ENCODE results near the gene PRTG. TPM values are rescaled to one million over a fixed set of nuclear protein-coding genes. Genes with fewer than 3 reads are reported as not detected.

PRTG gene
- total RNA-seq, 2 experiments from 2014 or later, result 0.15 TPM; not detected in 1

DNA sequence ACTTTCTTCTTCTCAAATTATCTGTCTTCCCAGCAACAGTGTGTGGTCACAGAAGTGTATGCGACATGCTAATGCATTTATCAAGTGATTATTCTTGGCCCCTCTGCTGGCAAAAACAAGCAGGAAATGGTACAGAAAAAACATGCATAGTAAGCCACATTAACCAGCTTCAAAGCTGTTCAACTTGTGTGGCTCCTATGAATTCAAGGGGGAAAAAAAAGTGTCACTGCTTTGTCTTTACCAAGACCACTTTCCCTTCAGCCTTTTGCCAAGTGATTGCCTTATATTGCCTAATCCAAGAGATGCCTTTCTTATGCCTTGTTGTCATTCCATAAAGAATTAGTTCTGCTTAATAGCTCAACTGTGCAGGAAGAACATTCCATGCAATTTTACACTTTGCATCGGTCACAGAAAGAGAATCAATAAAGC lies 39.1 kb downstream of the PRTG start:
- Histone ChIP-seq H3K36me3 (ENCODE audit: insufficient read depth, low read length) (no peaks in the 10 kb centered on the region), H3K9me2 (ENCODE audit: insufficient read depth, low read length) (no peaks in the 10 kb centered on the region), H3K79me2 (ENCODE audit: insufficient read depth, low read depth, low read length) (no peaks in the 10 kb centered on the region), H3K27ac (ENCODE audit: low read depth, low read length, poor library complexity, severe bottlenecking) (no peak overlapping the region), H3K4me3 (ENCODE audit: low read depth, low read length, poor library complexity, severe bottlenecking) (no peak overlapping the region), H4K20me1 (ENCODE audit: insufficient read depth, low read length) (no peaks in the 10 kb centered on the region), H3K4me1 (ENCODE audit: insufficient read depth, low read length, poor library complexity, severe bottlenecking) (peaks cover 4% of the 10 kb centered on the region), H3K9me3 (ENCODE audit: low read length) (no peaks in the 10 kb centered on the region), H3K4me2 (ENCODE audit: low read length) (peak overlapping the region; percentile 15; the same call in 1 of the 2 replicates), H2AFZ (ENCODE audit: low read length) (peak overlapping the region; percentile 38; the same call in 1 of the 2 replicates)
- peak; percentile 14 for DNase-seq (ENCODE audit: low spot score)
- no TSS peak for BruUV-seq (replicated peaks)
- POLR2A ChIA-PET, result no interaction called here
- no peak for TF ChIP-seq EZH2phosphoT487 (IDR thresholded peaks at IDR 0.05; ENCODE audit: borderline replicate concordance, low read depth, low read length)
- TF ChIP-seq, protein P1, sequence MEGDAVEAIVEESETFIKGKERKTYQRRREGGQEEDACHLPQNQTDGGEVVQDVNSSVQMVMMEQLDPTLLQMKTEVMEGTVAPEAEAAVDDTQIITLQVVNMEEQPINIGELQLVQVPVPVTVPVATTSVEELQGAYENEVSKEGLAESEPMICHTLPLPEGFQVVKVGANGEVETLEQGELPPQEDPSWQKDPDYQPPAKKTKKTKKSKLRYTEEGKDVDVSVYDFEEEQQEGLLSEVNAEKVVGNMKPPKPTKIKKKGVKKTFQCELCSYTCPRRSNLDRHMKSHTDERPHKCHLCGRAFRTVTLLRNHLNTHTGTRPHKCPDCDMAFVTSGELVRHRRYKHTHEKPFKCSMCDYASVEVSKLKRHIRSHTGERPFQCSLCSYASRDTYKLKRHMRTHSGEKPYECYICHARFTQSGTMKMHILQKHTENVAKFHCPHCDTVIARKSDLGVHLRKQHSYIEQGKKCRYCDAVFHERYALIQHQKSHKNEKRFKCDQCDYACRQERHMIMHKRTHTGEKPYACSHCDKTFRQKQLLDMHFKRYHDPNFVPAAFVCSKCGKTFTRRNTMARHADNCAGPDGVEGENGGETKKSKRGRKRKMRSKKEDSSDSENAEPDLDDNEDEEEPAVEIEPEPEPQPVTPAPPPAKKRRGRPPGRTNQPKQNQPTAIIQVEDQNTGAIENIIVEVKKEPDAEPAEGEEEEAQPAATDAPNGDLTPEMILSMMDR (conservative IDR thresholded peaks at IDR 0.05; ENCODE audit: low read length), result no peak
- intact Hi-C loops (cut with micrococcal nuclease; ENCODE audit: unreplicated experiment), result no loop called here
- CTCF ChIA-PET (ENCODE audit: unreplicated experiment), result no interaction called here

DNA sequence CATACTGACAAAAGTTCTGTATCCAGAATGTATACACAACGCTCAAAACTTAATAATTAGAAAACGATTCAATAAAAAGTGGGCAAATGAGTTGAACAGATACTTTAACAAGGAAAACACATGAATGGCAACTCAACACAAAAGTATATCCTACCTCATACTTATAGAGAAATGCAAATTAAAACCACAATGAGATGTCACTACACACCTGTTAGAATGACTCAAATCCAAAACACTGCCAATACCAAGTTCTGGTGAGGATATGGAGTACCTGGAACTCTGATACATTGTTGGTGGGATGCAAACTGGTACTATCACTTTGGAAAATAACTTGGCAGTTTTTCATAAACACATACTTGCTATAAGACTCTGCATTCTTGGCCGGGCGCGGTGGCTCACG lies 42.1 kb downstream of the PRTG start:
- TF ChIP-seq, protein P1 (conservative IDR thresholded peaks at IDR 0.05; ENCODE audit: low read length), result no peak
- no peak for TF ChIP-seq EZH2phosphoT487 (IDR thresholded peaks at IDR 0.05; ENCODE audit: borderline replicate concordance, low read depth, low read length)
- Histone ChIP-seq H3K4me3 (ENCODE audit: low read depth, low read length, poor library complexity, severe bottlenecking) (no peak overlapping the region), H2AFZ (ENCODE audit: low read length) (no peak overlapping the region), H3K9me2 (ENCODE audit: insufficient read depth, low read length) (no peaks in the 10 kb centered on the region), H4K20me1 (ENCODE audit: insufficient read depth, low read length) (no peaks in the 10 kb centered on the region), H3K27ac (ENCODE audit: low read depth, low read length, poor library complexity, severe bottlenecking) (no peak overlapping the region), H3K4me2 (ENCODE audit: low read length) (no peak overlapping the region), H3K4me1 (ENCODE audit: insufficient read depth, low read length, poor library complexity, severe bottlenecking) (peaks cover 4% of the 10 kb centered on the region), H3K9me3 (ENCODE audit: low read length) (no peaks in the 10 kb centered on the region), H3K79me2 (ENCODE audit: insufficient read depth, low read depth, low read length) (no peaks in the 10 kb centered on the region), H3K36me3 (ENCODE audit: insufficient read depth, low read length) (no peaks in the 10 kb centered on the region)
- CTCF ChIA-PET (ENCODE audit: unreplicated experiment), result no interaction called here
- no TSS peak for BruUV-seq (replicated peaks)
- DNase-seq (ENCODE audit: low spot score), result no peak
- POLR2A ChIA-PET, result no interaction called here
- intact Hi-C loops (cut with micrococcal nuclease; ENCODE audit: unreplicated experiment), result no loop called here

DNA sequence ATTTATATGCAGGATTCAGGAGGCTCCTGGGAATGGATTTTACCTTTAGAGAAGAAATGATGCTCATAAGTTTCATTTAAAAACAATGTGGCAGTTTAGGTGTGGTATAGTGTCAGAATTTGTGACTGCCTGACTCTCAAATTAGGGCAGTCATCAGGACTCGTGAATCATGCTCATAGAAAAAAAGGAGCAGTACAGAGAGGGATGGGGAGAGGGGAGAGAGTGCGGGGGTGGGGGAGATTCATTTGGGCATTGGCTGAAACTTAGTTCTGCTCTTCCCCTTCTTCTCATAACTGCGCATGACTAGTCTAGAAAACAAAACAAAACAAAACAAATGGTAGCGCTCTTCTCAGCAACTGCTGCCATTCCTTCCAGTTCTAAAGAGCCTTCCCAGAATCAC lies 44.3 kb downstream of the PRTG start:
- BruUV-seq (replicated peaks), result no TSS peak
- intact Hi-C loops (cut with micrococcal nuclease; ENCODE audit: unreplicated experiment), result no loop called here
- no peak overlapping the region for H2AFZ ChIP-seq (ENCODE audit: low read length)
- no peak overlapping the region for H3K4me3 ChIP-seq (ENCODE audit: low read depth, low read length, poor library complexity, severe bottlenecking)
- no peaks in the 10 kb centered on the region for H3K9me3 ChIP-seq (ENCODE audit: low read length)
- H3K4me2 ChIP-seq (ENCODE audit: low read length), result no peak overlapping the region
- POLR2A ChIA-PET, result no interaction called here
- H3K9me2 ChIP-seq (ENCODE audit: insufficient read depth, low read length), result no peaks in the 10 kb centered on the region
- H4K20me1 ChIP-seq (ENCODE audit: insufficient read depth, low read length), result no peaks in the 10 kb centered on the region
- no peaks in the 10 kb centered on the region for H3K36me3 ChIP-seq (ENCODE audit: insufficient read depth, low read length)
- CTCF ChIA-PET (ENCODE audit: unreplicated experiment), result no interaction called here
- no peaks in the 10 kb centered on the region for H3K79me2 ChIP-seq (ENCODE audit: insufficient read depth, low read depth, low read length)
- peaks cover 5% of the 10 kb centered on the region for H3K4me1 ChIP-seq (ENCODE audit: insufficient read depth, low read length, poor library complexity, severe bottlenecking)
- no peak for DNase-seq (ENCODE audit: low spot score)
- H3K27ac ChIP-seq (ENCODE audit: low read depth, low read length, poor library complexity, severe bottlenecking), result no peak overlapping the region
- TF ChIP-seq, protein P1 (conservative IDR thresholded peaks at IDR 0.05; ENCODE audit: low read length), result no peak
- no peak for TF ChIP-seq EZH2phosphoT487 (IDR thresholded peaks at IDR 0.05; ENCODE audit: borderline replicate concordance, low read depth, low read length)

Measured in OCI-LY7 (cell line).